ENCODE data around the gene KCNIP3.

Gene KCNIP3

DNA sequence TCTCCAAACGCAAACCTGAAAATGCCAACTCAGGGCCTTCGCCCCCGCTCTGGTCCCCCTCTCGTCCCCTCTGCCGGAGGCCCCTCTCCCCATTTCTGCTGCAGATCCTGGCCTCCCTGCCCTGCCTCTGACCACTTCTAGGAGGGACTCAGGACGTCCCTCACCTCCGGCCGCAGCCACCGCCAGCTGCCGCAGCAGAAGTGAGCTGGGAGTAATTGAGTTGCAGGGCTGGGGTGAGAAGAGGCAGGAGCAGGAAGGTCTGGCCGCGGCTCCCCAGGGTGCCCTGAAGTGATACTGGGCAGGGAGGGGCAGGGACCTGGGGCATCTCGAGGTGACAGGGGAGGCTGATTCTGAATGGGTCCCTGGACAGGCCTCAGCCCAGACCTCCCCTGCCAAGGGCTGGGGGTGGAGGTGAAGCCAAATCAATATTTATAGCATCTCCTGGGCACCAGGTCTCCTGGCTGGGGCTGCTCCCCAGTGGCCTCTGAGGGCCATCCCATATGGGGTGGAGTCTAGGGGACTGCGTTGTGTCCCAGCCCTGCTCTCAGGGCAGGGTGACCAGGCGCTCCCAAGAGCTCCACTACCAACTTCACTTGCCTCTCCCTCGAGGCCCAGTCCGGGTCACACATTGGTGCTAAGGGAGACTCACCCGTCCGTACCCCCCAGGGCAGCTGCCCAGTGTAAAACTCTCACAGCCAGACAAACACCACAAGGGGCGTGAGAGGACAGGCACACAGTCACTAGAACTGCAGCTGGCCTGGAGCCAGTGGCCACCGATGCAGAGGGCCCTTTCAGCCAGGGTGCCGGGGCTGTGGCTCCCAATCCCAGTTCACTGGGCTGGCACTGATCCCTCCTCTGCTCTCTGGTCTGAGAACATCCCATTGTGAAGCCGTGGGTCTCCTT is 33.0 kb downstream of the KCNIP3 start:
- TF ChIP-seq, protein P1, sequence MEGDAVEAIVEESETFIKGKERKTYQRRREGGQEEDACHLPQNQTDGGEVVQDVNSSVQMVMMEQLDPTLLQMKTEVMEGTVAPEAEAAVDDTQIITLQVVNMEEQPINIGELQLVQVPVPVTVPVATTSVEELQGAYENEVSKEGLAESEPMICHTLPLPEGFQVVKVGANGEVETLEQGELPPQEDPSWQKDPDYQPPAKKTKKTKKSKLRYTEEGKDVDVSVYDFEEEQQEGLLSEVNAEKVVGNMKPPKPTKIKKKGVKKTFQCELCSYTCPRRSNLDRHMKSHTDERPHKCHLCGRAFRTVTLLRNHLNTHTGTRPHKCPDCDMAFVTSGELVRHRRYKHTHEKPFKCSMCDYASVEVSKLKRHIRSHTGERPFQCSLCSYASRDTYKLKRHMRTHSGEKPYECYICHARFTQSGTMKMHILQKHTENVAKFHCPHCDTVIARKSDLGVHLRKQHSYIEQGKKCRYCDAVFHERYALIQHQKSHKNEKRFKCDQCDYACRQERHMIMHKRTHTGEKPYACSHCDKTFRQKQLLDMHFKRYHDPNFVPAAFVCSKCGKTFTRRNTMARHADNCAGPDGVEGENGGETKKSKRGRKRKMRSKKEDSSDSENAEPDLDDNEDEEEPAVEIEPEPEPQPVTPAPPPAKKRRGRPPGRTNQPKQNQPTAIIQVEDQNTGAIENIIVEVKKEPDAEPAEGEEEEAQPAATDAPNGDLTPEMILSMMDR (conservative IDR thresholded peaks at IDR 0.05; ENCODE audit: low read length) = no peak
- no peak overlapping the region for H3K4me3 ChIP-seq (ENCODE audit: low read length)
- DNase-seq (ENCODE audit: low read depth) = no peak

DNA sequence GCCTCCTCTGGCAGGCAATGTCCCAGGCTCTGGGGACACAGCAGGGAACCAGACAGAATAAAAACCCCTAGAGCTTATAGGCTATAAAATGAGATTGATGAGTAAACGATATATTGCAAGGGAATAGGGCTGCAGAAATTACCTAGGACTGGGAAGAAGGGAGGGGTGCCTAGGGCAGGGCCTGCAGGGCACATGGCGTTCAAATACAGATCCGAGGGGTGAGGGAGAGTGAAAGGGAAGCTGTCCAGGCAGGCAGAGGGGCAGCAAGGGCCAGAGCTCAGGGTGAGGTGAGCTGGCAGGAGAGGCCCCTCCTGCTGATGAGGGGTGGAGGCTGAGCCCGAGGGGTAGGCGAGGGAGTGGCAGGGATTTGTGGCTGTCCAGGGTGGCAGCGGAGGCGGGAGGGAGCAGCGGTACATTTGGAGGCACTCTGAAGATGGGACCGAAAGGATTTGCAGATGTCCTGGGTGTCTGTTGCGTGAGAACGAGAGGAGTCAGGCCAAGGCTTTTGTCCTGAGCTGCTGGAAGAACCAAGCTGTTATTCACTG is 33.7 kb downstream of the KCNIP3 start:
- no peak overlapping the region for H3K4me3 ChIP-seq (ENCODE audit: low read length)
- TF ChIP-seq, protein P1 (conservative IDR thresholded peaks at IDR 0.05; ENCODE audit: low read length) = no peak
- DNase-seq (ENCODE audit: low read depth) = no peak

DNA sequence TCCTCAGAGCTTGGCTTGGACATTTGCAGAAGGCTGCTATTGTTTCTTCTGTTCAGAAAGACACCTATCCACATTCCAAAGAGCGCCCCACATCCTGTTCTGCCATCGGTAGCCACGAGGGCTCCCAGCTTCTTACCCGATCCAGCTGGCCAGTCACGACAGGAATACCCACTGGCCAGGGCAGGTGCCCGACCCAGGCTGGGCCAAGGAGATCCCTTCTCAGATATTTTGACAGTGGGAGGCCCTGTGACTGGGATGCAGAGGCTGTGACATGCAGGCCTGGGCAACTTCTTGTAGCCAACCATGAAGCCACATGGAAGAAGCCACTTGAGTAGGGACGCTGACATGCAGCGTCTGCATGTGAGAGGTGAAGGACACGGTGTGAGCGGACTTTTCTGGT is 34.5 kb downstream of the KCNIP3 start:
- no peak overlapping the region for H3K4me3 ChIP-seq (ENCODE audit: low read length)
- TF ChIP-seq, protein P1 (conservative IDR thresholded peaks at IDR 0.05; ENCODE audit: low read length) = no peak
- no peak for DNase-seq (ENCODE audit: low read depth)

DNA sequence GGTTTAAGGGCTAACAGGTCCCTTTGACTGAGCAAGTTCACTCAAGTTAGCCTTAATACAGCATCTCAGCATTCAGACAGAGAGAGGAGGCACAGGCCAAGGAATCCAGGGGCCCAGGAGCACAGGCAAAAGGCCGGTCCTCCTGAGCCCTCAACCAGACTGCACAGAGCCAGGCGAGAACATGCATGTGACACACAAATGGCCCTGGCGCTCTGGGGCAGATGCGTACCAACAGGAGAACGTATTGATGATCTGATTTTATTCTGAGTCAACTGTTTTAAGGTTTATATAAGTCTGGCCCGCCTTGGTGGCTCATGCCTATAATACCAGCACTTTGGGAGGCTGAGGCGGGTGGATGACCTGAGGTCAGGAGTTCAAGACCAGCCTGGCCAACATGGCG is 34.9 kb downstream of the KCNIP3 start:
- no peak overlapping the region for H3K4me3 ChIP-seq (ENCODE audit: low read length)
- no peak for DNase-seq (ENCODE audit: low read depth)
- TF ChIP-seq, protein P1 (conservative IDR thresholded peaks at IDR 0.05; ENCODE audit: low read length) = no peak

DNA sequence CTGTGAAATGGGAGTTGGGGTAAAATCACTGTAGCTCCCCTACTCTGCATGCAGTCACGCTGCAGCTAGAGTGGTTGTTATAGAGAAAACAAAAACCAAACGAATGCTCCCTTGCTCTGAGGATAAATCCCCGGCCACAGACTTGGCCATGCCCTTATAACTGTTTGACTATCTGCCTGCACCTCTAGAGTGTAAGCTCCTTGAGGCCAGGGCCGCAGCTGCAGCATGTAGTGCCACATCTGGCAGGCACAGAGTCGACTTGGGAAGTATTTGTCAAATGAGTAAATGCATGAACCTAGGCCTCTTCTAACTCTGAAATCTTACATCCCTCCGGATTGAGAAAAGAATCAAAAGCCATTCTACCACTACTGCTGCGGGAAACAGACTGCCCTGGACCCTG is 35.9 kb downstream of the KCNIP3 start:
- TF ChIP-seq, protein P1 (conservative IDR thresholded peaks at IDR 0.05; ENCODE audit: low read length) = no peak
- no peak overlapping the region for H3K4me3 ChIP-seq (ENCODE audit: low read length)

DNA sequence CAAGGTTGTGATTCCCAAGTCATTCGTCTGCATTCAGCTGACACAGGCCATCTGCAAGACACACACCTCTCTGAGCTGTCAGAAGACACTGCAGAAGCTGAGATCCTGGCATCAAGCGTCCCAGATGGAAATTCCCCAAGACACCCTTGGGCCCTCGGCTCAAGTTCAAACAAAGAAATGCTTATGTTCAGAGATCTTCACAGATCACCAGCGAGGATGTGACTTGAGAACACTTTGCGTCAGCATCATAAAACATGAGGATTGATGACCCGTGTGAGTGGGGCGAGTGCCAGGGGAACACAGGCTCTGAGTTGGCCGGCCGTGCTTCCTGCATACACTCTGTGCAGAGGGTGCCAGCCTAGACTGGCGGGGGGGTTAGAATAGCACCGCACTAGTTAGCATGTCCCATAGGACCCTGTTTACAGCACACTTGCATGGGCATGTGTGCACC is 36.8 kb downstream of the KCNIP3 start:
- TF ChIP-seq, protein P1 (conservative IDR thresholded peaks at IDR 0.05; ENCODE audit: low read length) = no peak
- no peak overlapping the region for H3K4me3 ChIP-seq (ENCODE audit: low read length)
- DNase-seq (ENCODE audit: low read depth) = peak; percentile 97

More for the DNA sequence above, 35.9 kb downstream of the KCNIP3 start:
- no peak for DNase-seq (ENCODE audit: low read depth)

Measured in AG10803 (cell line).